ENCODE data around the gene BCL7B. TPM values are rescaled to one million over a fixed set of nuclear protein-coding genes. Genes with fewer than 3 reads are reported as not detected.

BCL7B gene
- total and polyA plus RNA-seq, 10 of the 15 experiments (the other 5 are each of a cell fraction or from before 2014, with no cell fraction given) = 10.9 to 61.8 (median 50.2) TPM

- no peaks in the 10 kb centered on the region for H4K20me1 ChIP-seq (ENCODE audit: control insufficient read depth, insufficient read depth)
- no peak overlapping the region for H3K27ac ChIP-seq (ENCODE audit: control insufficient read depth, insufficient read depth)
- RAD21 ChIA-PET (ENCODE audit: unreplicated experiment) = no interaction called here
- H3K36me3 ChIP-seq (ENCODE audit: control insufficient read depth in 2 of 2, insufficient read depth in 2 of 2, low read length in 1 of 2) = no peaks in the 10 kb centered on the region
- intact Hi-C loops (cut with micrococcal nuclease; ENCODE audit: unreplicated experiment) = no loop called here
- H2AFZ ChIP-seq (ENCODE audit: control insufficient read depth, low read depth, low read length) = no peak overlapping the region
- H3K27me3 ChIP-seq (replicated peaks in 1 of 2; ENCODE audit: control insufficient read depth in 2 of 2, insufficient read depth in 2 of 2, low read length in 1 of 2) = no peaks in the 10 kb centered on the region
- WGBS (ENCODE audit: insufficient coverage, insufficient replicate concordance, low lambda C conversion rate, missing lambda C conversion rate) = 40% methylated on average over 4 of the region's 7 CpGs
- no peak for DNase-seq (ENCODE audit: low read depth, low spot score)
- no peaks in the 10 kb centered on the region for H3K4me1 ChIP-seq (ENCODE audit: control insufficient read depth, insufficient read depth, low read length)
- CTCF ChIA-PET = interaction anchor here (1.0 kb wide), 1 partner anchor 14 kb away, joined by 3 read pairs; no protein-coding TSS in a partner anchor
- H3K9me3 ChIP-seq (replicated peaks; ENCODE audit: control insufficient read depth, insufficient read depth, low read length) = no peaks in the 10 kb centered on the region
- H3K4me3 ChIP-seq = no peak overlapping the region
- no peak overlapping the region for H3K9ac ChIP-seq (ENCODE audit: control insufficient read depth, insufficient read depth, low read length)
- no peak overlapping the region for H3K4me2 ChIP-seq (ENCODE audit: control insufficient read depth, insufficient read depth)
- SMC1A ChIA-PET (ENCODE audit: uncharacterized antibody, unreplicated experiment) = interaction anchor here (1.1 kb wide), 1 partner anchor 13 kb away, joined by 3 read pairs; no protein-coding TSS in a partner anchor
- POLR2A ChIA-PET = no interaction called here
- H3K79me2 ChIP-seq (ENCODE audit: control insufficient read depth, insufficient read depth, low read length) = no peaks in the 10 kb centered on the region
- no TSS peak for BruUV-seq (replicated peaks)
- no peak for ATAC-seq
- in situ Hi-C loops (cut with MboI) = no loop called here
- no peak for FAIRE-seq
- no peak for TF ChIP-seq MXI1 (IDR thresholded peaks at IDR 0.05; ENCODE audit: low read depth, low read length)
- TF ChIP-seq, protein P1, sequence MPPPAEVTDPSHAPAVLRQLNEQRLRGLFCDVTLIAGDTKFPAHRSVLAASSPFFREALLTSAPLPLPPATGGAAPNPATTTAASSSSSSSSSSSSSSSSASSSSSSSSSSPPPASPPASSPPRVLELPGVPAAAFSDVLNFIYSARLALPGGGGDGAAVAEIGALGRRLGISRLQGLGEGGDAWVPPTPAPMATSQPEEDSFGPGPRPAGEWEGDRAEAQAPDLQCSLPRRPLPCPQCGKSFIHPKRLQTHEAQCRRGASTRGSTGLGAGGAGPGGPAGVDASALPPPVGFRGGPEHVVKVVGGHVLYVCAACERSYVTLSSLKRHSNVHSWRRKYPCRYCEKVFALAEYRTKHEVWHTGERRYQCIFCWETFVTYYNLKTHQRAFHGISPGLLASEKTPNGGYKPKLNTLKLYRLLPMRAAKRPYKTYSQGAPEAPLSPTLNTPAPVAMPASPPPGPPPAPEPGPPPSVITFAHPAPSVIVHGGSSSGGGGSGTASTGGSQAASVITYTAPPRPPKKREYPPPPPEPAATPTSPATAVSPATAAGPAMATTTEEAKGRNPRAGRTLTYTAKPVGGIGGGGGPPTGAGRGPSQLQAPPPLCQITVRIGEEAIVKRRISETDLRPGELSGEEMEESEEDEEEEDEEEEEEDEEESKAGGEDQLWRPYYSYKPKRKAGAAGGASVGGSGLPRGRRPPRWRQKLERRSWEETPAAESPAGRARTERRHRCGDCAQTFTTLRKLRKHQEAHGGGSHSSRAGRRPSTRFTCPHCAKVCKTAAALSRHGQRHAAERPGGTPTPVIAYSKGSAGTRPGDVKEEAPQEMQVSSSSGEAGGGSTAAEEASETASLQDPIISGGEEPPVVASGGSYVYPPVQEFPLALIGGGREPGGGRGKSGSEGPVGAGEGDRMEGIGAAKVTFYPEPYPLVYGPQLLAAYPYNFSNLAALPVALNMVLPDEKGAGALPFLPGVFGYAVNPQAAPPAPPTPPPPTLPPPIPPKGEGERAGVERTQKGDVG (CRISPR knock-in tag; IDR thresholded peaks at IDR 0.05) = no peak
- TF ChIP-seq ESRRA (IDR thresholded peaks at IDR 0.05; ENCODE audit: low read length) = no peak
- no peak for TF ChIP-seq POLR2AphosphoS5 (IDR thresholded peaks at IDR 0.05; ENCODE audit: low read length)
- TF ChIP-seq, protein P2, sequence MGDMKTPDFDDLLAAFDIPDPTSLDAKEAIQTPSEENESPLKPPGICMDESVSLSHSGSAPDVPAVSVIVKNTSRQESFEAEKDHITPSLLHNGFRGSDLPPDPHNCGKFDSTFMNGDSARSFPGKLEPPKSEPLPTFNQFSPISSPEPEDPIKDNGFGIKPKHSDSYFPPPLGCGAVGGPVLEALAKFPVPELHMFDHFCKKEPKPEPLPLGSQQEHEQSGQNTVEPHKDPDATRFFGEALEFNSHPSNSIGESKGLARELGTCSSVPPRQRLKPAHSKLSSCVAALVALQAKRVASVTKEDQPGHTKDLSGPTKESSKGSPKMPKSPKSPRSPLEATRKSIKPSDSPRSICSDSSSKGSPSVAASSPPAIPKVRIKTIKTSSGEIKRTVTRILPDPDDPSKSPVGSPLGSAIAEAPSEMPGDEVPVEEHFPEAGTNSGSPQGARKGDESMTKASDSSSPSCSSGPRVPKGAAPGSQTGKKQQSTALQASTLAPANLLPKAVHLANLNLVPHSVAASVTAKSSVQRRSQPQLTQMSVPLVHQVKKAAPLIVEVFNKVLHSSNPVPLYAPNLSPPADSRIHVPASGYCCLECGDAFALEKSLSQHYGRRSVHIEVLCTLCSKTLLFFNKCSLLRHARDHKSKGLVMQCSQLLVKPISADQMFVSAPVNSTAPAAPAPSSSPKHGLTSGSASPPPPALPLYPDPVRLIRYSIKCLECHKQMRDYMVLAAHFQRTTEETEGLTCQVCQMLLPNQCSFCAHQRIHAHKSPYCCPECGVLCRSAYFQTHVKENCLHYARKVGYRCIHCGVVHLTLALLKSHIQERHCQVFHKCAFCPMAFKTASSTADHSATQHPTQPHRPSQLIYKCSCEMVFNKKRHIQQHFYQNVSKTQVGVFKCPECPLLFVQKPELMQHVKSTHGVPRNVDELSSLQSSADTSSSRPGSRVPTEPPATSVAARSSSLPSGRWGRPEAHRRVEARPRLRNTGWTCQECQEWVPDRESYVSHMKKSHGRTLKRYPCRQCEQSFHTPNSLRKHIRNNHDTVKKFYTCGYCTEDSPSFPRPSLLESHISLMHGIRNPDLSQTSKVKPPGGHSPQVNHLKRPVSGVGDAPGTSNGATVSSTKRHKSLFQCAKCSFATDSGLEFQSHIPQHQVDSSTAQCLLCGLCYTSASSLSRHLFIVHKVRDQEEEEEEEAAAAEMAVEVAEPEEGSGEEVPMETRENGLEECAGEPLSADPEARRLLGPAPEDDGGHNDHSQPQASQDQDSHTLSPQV (IDR thresholded peaks at IDR 0.05) = no peak
- no peak for TF ChIP-seq MEF2A (IDR thresholded peaks at IDR 0.05; ENCODE audit: insufficient read depth, low read depth, low read length)
- TF ChIP-seq TBL1XR1 (IDR thresholded peaks at IDR 0.05; ENCODE audit: low read depth, low read length) = no peak
- no peak for TF ChIP-seq BRCA1 (IDR thresholded peaks at IDR 0.05; ENCODE audit: low read depth, low read length)
- no peak for TF ChIP-seq RCOR1 (conservative IDR thresholded peaks at IDR 0.05; ENCODE audit: low read depth, low read length)
- no peak for TF ChIP-seq POLR2AphosphoS2 (IDR thresholded peaks at IDR 0.05; ENCODE audit: low read depth, low read length)
- no peak for TF ChIP-seq ZNF207 (IDR thresholded peaks at IDR 0.05; ENCODE audit: borderline replicate concordance)
- no peak for TF ChIP-seq TCF3 (IDR thresholded peaks at IDR 0.05; ENCODE audit: borderline replicate concordance, insufficient read depth, low read depth, low read length)
- no peak for TF ChIP-seq HDGF (IDR thresholded peaks at IDR 0.05)
- TF ChIP-seq PAX8 (IDR thresholded peaks at IDR 0.05) = no peak
- TF ChIP-seq SUZ12 (IDR thresholded peaks at IDR 0.05; ENCODE audit: unreplicated experiment) = no peak
- no peak for TF ChIP-seq NKRF (conservative IDR thresholded peaks at IDR 0.05)
Observed at GRCh38 chr7:73599916-73600315, 42.4 kb upstream of the BCL7B start.
